Endodermal cell (in vitro differentiated cells): ENCODE measurements around the gene MTHFD1L. TPM values are rescaled to one million over a fixed set of nuclear protein-coding genes. Genes with fewer than 3 reads are reported as not detected.

Experiments used
- DNase-seq: peaks from one replicate; pipeline ENCODE4 v3.0.0-alpha.2; 2017
- H3K27ac ChIP-seq: 2 replicates; pipeline ENCODE4 v1.5.1; 2013; ENCODE audit warnings: mild to moderate bottlenecking, low read depth, low read length, moderate library complexity
- H3K27me3 ChIP-seq: 2 replicates; pipeline ENCODE4 v1.6.1; 2013; ENCODE audit warnings: mild to moderate bottlenecking, low read length, moderate library complexity; ENCODE audit not compliant: insufficient read depth, control insufficient read depth, poor library complexity, severe bottlenecking
- H3K36me3 ChIP-seq: 2 replicates; pipeline ENCODE4 v1.7.0; 2013; ENCODE audit warnings: mild to moderate bottlenecking, low read length, moderate library complexity; ENCODE audit not compliant: control insufficient read depth, insufficient read depth
- H3K4me1 ChIP-seq: one replicate; pipeline ENCODE4 v1.7.0; 2013; ENCODE audit warnings: low read length; ENCODE audit not compliant: control insufficient read depth, insufficient read depth
- H3K4me3 ChIP-seq: 2 replicates; pipeline ENCODE4 v1.5.1; 2013; ENCODE audit warnings: mild to moderate bottlenecking, low read length, moderate library complexity
- H3K9ac ChIP-seq: 2 replicates; pipeline ENCODE4 v1.6.1; 2013; ENCODE audit warnings: mild to moderate bottlenecking, low read length, moderate library complexity; ENCODE audit not compliant: poor library complexity, severe bottlenecking; ENCODE audit errors: extremely low read depth
- H3K9me3 ChIP-seq: 2 replicates; pipeline ENCODE4 v1.6.1; 2013; ENCODE audit warnings: mild to moderate bottlenecking, low read length, moderate library complexity; ENCODE audit not compliant: control insufficient read depth
- H3K27ac Mint-ChIP-seq: 2 replicates; pipeline ENCODE4 v1.8.0; 2020; ENCODE audit warnings: mixed read lengths
- H3K27me3 Mint-ChIP-seq: 2 replicates; pipeline ENCODE4 v1.8.0; 2021; ENCODE audit warnings: mild to moderate bottlenecking, mixed read lengths; ENCODE audit not compliant: insufficient read depth
- H3K36me3 Mint-ChIP-seq: 2 replicates; pipeline ENCODE4 v1.8.0; 2020; ENCODE audit warnings: low read depth, mixed read lengths
- H3K4me1 Mint-ChIP-seq: 2 replicates; pipeline ENCODE4 v1.8.0; 2020; ENCODE audit warnings: mixed read lengths
- H3K4me3 Mint-ChIP-seq: 2 replicates; pipeline ENCODE4 v1.8.0; 2020; ENCODE audit warnings: mild to moderate bottlenecking, moderate library complexity, mixed read lengths
- H3K9me3 Mint-ChIP-seq: 2 replicates; pipeline ENCODE4 v1.8.0; 2020; ENCODE audit warnings: mild to moderate bottlenecking, mixed read lengths
- CTCF ChIP-seq: fragments of 200-600 bp; sonication (generic); conservative IDR thresholded peaks from 2 replicates; pipeline ENCODE4 v1.5.0; 2021; ENCODE audit warnings: antibody characterized with exemption, mild to moderate bottlenecking
- WGBS, 2 experiments: methylation state at CpG; one replicate each; pipeline versions ENCODE4 v1.1.5 to v1.1.7; 2013; ENCODE audit warnings: missing lambda C conversion rate in 2 of 2, mixed read lengths in 1 of 2; ENCODE audit not compliant: insufficient coverage in 1 of 2, insufficient read length in 1 of 2; 5-methylcytosine and 5-hydroxymethylcytosine counted together
- total RNA-seq, 2 donors: library from RNA; stranded (reverse); fragmentation: NEBNext Ultra II Directional in 1 of 2; extraction: Animal tissue kit (Norgen Biotek cat#: 25700) in 1 of 2; gene quantifications; 2 replicates in 1 of 2; 3 replicates in 1 of 2; pipeline ENCODE4 v1.2.1, GENCODE V29; 2021

The MTHFD1L gene
- total RNA-seq, 2 donors from 2014 or later: 70.2 to 72.6 TPM

- H3K27ac ChIP-seq: no peak overlapping the region
These were observed 126.8 kb downstream of the MTHFD1L start for GRCh38 chr6:150992262-150992661.

GRCh38 chr6:150992703-150993102 lies 127.2 kb downstream of the MTHFD1L start:
- H3K4me3 ChIP-seq: no peak overlapping the region
- WGBS, 2 experiments: 86 to 94% methylated on average over 5 of the region's 5 CpGs
- Mint-ChIP-seq H3K27ac (peak overlapping the region; percentile 16), H3K4me1 (no peaks in the 10 kb centered on the region), H3K9me3 (no peaks in the 10 kb centered on the region), H3K36me3 (peaks cover 34% of the 10 kb centered on the region), H3K4me3 (no peak overlapping the region), H3K27me3 (no peaks in the 10 kb centered on the region)
- no peaks in the 10 kb centered on the region for H3K9me3 ChIP-seq
- no peak overlapping the region for H3K27ac ChIP-seq
- no peak for TF ChIP-seq CTCF
- peaks cover 47% of the 10 kb centered on the region for H3K36me3 ChIP-seq
- H3K27me3 ChIP-seq: no peaks in the 10 kb centered on the region
- H3K4me1 ChIP-seq: no peaks in the 10 kb centered on the region
- no peak overlapping the region for H3K9ac ChIP-seq
- no peak for DNase-seq

More at GRCh38 chr6:150992262-150992661, 126.8 kb downstream of the MTHFD1L start:
- Mint-ChIP-seq H3K27me3 (no peaks in the 10 kb centered on the region), H3K36me3 (peaks cover 36% of the 10 kb centered on the region), H3K27ac (no peak overlapping the region), H3K4me3 (no peak overlapping the region), H3K4me1 (no peaks in the 10 kb centered on the region), H3K9me3 (no peaks in the 10 kb centered on the region)
- peaks cover 51% of the 10 kb centered on the region for H3K36me3 ChIP-seq
- DNase-seq: no peak
- H3K9ac ChIP-seq: no peak overlapping the region
- H3K4me3 ChIP-seq: no peak overlapping the region
- no peaks in the 10 kb centered on the region for H3K4me1 ChIP-seq
- no peak for TF ChIP-seq CTCF
- H3K27me3 ChIP-seq: no peaks in the 10 kb centered on the region
- 98 to 100% methylated on average over 1 to 2 of the region's 2 CpGs for WGBS, 2 experiments
- H3K9me3 ChIP-seq: no peaks in the 10 kb centered on the region

GRCh38 chr6:150993253-150993652 lies 127.8 kb downstream of the MTHFD1L start:
- no peak for DNase-seq
- no peak overlapping the region for H3K27ac Mint-ChIP-seq
- no peak overlapping the region for H3K4me3 ChIP-seq
- no peaks in the 10 kb centered on the region for H3K9me3 Mint-ChIP-seq
- H3K9ac ChIP-seq: no peak overlapping the region
- H3K36me3 Mint-ChIP-seq: peaks cover 34% of the 10 kb centered on the region
- H3K4me3 Mint-ChIP-seq: no peak overlapping the region
- no peaks in the 10 kb centered on the region for H3K4me1 ChIP-seq
- H3K9me3 ChIP-seq: no peaks in the 10 kb centered on the region
- no peaks in the 10 kb centered on the region for H3K27me3 ChIP-seq
- TF ChIP-seq CTCF: no peak
- no peak overlapping the region for H3K27ac ChIP-seq
- no peaks in the 10 kb centered on the region for H3K4me1 Mint-ChIP-seq
- 96 to 97% methylated on average over 7 of the region's 7 CpGs for WGBS, 2 experiments
- peaks cover 47% of the 10 kb centered on the region for H3K36me3 ChIP-seq
- no peaks in the 10 kb centered on the region for H3K27me3 Mint-ChIP-seq
